HT1080 (cell line): Measurements from ENCODE around the gene BBS7. TPM values are rescaled to one million over a fixed set of nuclear protein-coding genes. Genes with fewer than 3 reads are reported as not detected.
A peak's percentile ranks its signal among the peaks of the same experiment; 100 is the strongest.

Source experiments
- DNase-seq: peaks from one replicate; pipeline ENCODE4 v3.0.0-alpha.2; 2015; ENCODE audit warnings: low read depth
- total RNA-seq: library from RNA; depleted of rRNA; stranded (reverse); fragments of >200 nt; shearing (Covaris generic); gene quantifications from 2 replicates; pipeline ENCODE4 v1.2.3, GENCODE V29; 2014; rRNA removed

Gene BBS7
- total RNA-seq, 1 experiment from 2014 or later: 11.0 TPM

DNA sequence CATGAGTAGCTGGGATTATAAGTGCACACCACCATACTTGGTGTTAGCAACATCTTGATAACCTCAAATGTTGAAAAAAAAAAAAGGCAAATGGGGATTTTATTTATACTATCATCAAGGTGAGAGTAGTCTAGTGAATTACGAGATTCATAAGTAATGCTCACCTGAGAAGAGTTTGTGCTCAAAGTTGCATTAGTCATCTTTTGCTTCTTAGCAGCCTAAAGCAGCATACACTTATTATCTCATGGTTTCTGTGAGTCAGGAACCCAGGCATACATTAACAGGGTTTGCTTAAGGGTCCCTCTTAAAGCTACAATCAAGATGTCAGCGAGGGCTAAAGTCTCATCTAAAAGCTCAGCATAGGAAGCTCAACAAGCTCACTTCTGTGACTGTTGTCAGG is 77.3 kb downstream of the BBS7 start:
- DNase-seq: no peak

DNA sequence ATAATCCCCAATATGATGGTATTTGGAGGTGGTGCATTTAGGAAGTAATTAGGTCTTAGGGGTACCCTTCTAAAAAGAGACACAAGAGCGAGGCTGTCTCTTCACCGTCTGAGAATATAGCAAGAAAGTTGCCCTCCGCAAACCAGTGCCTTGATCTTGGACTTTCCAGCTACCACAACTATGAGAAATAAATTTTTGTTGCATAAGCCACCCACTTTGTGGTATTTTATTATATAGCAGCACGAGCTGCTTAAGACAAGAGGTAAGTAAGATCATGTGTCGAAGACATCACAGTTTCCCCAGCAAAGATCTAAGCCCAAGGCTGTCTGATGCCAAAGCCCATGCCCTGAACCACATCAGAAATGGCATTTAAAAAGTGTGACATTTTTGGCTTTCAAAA is 78.8 kb downstream of the BBS7 start:
- peak; percentile 42 for DNase-seq

DNA sequence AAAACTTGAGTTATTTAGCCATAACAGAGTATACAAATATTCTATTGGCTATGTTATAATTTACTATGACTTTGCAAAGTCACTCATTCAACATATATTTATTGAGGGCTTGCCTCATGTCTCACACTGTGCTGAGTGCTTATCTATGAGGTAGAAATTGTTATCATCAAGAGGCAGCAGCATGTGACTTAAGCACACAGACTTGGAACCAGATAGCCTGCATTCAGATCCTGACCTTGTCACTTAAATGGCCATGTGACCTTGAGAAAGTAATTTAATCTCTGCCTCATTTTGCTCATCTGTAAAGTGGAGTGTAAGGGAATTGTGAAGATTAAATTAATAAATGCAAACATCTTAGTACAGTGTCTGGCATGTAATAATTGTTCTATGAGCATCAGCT is 79.3 kb downstream of the BBS7 start:
- DNase-seq: no peak

DNA sequence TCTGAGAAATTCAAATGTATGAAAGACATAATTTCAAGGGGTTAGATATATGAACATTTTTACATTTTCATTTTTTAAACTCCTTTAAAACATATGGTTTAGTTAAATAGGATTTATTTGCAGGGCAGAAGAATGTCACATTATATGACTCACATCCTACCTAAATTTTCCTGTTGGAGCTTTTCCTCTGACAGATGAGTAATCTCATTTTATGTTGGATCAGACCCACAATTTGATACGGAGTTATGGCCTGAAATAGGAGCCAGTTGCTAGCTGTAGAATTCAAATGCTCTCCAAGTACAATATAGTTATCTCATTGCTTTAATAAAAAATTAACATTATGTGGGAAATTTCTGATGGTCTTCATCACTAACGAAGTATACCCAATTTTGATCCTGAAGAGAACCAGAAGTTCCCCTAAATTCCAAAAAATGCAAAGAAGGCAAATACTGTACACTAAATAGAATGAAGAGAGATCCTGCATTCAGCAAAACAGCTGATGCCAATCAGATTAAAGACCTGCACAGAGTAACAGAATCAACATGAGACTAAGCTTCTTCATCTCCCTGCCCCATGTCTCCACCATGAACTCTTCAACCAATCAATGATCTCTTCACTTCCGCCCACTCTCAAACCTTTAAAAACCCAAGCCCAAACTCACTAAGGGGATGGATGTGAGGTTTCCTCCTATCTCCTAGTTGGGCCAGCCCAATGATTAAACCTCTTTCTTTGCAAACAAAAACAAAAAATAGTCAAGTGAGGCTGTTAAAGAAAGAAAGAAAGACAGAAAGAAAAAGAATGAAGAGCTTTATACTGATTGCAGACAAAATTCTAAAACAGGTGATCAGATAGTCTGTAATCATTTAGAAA is 80.1 kb downstream of the BBS7 start:
- peak; percentile 86 for DNase-seq

DNA sequence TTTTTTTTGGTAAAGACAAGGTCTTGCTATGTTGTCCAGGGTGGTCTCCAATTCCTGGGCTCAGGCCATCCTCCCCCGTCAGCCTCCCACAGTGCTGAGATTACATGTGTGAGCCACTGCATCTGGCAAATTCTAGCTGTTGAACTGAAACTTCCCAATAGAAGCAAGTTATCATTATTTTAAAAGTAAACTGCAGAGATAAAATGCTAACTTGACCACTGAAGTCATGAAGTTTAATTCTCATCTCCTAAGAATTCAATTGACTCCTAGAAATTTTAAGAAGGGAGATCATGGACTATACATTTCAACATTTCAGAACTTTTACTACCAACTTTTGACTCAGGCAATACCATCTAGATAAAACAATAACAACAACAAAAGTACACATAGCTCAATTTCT is 80.8 kb downstream of the BBS7 start:
- DNase-seq: no peak

DNA sequence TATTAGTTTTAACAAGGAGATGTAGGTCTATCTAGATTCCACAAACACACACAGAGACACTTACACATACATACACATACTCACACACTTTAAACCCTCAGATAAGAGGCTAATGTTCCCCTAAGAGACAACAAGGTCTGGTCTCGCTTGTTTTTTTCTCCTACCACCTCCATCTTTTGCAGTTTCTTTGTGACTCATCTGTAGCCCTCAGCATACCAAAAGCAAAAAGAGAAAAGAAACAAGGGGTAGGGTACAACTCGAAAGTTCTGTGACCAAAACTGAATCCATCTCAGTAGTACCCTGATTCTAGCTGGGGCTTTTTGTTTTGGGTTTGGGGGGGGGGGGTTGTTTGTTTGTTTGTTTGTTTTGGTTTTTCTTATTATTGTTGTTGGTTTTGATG is 81.4 kb downstream of the BBS7 start:
- DNase-seq: no peak

DNA sequence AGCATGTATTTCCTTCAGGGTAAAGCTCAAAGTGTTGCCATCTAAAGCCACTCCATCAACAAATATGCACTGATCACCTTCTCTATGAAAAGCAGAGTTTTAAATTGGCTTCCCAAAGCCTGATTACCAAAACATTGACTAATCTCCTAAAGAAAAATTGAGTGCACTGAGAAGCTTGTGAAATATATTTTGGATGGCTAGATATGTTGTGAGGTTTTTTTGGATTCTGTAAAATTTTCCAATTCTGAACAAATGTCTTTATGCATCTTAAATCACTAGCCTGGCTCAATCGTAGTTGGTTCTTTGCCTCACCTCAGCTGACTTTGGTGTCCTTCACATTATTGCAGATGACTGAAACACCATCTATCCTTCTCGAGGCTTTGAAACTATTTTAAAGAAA is 84.1 kb downstream of the BBS7 start:
- no peak for DNase-seq

DNA sequence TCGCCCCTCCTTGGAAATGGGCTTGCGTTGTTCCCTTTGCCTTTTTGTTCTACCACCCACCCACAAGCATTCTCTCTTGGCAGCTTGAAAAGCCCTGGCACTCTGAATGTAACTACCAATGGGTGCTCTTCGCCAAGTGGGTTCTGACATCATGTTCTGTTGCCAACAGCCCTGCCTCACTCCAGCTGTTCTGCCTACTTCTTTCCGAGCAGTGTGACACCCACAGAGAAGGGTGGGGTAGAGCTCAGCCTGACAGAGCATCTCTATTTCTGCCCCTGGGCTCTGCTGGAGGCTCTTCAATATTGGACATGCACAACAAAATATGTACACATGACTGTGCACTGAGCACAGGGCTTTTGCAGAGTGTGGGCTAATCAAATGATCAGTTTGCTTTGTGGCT is 84.8 kb downstream of the BBS7 start:
- no peak for DNase-seq

DNA sequence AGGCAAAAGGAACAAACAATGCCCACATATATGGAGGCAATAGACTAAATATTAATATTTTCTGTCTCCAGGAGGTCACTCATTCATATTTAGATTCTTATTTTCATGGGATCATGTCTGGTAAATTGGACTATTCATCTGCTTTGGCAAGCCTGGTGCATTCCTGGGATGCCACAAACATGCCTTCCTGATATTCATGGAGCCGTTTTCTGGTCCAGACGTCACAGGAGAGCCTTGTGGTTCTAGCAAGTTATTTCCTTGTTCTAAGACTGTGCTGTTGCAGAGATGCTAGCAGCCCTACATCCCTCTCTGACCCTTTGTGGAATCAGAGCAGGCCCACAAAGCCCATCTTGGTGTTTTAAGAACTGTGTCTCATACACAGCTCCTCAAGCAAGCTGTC is 85.3 kb downstream of the BBS7 start:
- DNase-seq: peak; percentile 85

DNA sequence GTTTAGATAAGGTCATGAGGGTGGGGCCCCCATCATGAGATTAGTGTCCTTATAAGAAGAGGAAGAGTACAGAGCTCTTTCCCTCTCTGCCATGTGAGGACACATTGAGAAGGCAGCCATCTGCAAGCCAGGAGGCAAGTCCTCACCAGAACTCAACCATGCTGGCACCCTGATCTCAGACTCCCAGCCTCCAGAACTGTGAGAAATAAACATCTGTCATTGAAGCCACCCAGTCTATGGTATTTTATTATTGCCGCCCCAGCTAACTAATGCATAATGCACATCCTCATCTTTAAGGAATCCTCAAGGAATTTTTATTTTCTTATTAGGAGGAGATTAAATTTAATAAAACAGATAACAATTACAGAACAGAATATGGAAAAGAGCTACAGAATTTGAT is 85.9 kb downstream of the BBS7 start:
- DNase-seq: no peak

DNA sequence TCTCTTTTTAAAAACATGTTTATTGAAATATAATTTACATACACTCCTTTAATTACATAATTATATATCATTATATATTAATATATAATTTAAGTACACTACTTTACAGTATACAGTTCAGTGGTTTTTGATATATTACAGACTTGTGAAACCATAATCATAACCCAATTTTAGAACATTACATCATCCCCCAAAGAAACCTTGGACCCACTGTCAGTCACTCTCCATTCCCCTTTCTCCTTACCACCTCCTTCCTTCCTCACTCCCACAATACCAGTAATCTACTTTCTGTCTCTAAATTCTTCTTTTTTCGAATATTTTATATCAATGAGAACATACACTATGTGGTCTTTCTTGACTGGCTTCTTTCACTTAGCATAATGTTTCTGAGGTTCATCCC is 87.1 kb downstream of the BBS7 start:
- no peak for DNase-seq

DNA sequence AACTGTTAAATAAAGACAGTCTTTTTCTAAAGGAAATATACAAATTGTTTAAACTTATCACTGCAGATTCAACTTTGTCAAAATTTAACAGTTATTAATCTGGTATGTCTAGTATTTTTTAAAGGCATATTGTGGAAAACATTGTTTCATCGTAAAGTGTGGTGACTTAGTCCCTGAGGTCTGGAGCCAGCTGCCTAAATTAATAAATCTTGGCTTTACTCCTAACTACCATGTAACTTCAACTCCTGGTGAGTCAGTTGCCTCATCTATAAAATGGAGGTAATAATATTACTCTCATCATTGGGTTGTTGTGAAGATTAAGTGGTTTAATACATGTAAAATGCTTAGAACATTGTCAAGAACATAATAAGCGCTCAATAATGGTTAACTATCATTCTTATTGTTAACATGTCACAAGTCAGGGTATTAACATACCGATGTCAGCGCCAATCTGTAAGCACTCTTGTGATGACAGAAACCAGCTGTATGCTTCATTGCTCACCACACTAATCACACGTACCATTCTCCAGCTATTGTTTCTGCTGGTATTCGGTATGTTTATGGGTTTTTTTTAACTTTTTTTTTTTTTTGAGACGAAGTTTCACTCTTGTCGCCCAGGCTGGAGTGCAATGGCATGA is 91.2 kb downstream of the BBS7 start:
- no peak for DNase-seq

DNA sequence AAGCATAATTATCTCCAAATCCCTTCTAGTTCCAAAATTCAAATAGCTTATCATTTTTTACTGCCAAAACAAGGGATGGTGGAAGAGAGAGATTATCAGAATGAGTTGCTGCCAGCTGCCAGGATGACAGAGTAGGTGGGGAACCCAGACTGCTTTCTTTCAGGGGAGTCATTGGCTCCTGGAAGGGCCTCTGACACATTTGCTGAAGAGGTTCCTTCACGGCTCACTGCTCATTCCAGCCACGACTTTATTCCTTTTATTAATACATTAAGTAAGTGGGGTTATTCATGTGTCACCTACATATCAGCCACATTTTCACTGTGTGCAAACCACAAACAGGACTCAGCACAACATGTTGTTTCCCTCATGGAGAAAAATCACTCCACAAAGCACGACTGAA is 92.6 kb downstream of the BBS7 start:
- DNase-seq: no peak

DNA sequence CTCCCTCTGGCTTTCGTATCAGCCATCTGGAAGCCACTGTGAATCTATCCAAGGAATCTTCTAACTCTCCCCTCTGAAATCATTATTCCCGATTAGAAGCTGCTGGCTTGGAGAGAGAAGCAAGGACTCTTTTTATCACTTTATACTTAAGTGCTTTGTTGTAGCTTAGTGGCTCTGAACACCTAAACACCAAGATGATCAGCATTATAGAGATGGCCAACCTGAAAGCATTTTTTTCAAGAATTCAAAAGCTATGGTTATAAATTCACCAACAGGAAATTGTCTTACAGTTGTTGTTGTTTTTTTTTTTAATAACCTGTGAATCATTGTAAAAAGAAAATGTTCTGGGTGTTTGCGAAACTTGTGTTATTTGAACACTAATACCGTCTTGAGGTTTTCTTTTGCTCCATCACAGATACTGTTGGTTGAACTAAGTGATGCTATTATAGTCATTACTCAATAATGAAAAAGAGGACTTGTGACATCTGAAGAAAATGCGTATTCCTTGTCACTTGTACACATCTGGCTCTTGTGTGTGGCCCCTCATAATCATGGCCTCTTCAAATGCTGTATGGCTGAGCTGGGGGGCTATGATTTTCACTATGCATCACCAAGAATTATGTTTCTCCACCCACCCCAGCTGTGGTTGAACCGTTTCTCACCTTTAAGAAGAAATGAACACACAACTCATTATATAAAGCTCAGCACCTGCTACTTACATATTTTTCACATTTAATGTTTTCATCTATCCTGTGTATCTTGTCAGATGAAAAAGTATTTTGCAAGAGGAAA is 93.5 kb downstream of the BBS7 start:
- no peak for DNase-seq

Other genes with a start within 250 kb of the BBS7 start
- 489 and 521 TPM in 2 replicates for gene ANXA5, start 173.5 kb downstream of the BBS7 start, total RNA-seq
- not detected in 2 replicates for gene SMIM43, start 105.3 kb downstream of the BBS7 start, total RNA-seq
- 56.8 and 64.4 TPM in 2 replicates for gene EXOSC9, start 69.2 kb downstream of the BBS7 start, total RNA-seq
- gene CCNA2, start 46.6 kb downstream of the BBS7 start, total RNA-seq: 175 and 190 TPM in 2 replicates
- gene TRPC3, start 81.6 kb upstream of the BBS7 start, total RNA-seq: 1.5 and 2.8 TPM in 2 replicates